HepG2 (cell line): Measurements from ENCODE around the gene CNTF. TPM values are rescaled to one million over a fixed set of nuclear protein-coding genes. Genes with fewer than 3 reads are reported as not detected.

Experiments
- AKNA ChIP-seq: sonication (generic); formaldehyde crosslinking; IDR thresholded peaks from 2 replicates; pipeline ENCODE4 v1.4.0; 2020; ENCODE audit warnings: missing genetic modification reagents, borderline replicate concordance
- CHCHD3 ChIP-seq: sonication (generic); formaldehyde crosslinking; IDR thresholded peaks from 2 replicates; pipeline ENCODE4 v1.8.0; 2022; ENCODE audit warnings: mild to moderate bottlenecking, missing genetic modification reagents, moderate library complexity
- HNF1A ChIP-seq, 2 experiments: sonication (generic) in 1 of 2; formaldehyde crosslinking in 1 of 2; IDR thresholded peaks; 2 replicates each; pipeline versions ENCODE4 v1.4.0 to v1.6.1; 2016 to 2020; ENCODE audit warnings: borderline replicate concordance in 1 of 2, low read depth in 1 of 2, mild to moderate bottlenecking in 1 of 2, missing genetic modification reagents in 1 of 2
- HNF4A ChIP-seq: sonication (generic); formaldehyde crosslinking; IDR thresholded peaks from 2 replicates; pipeline ENCODE4 v1.4.0; 2020; ENCODE audit warnings: missing genetic modification reagents
- KDM1A ChIP-seq: IDR thresholded peaks from 2 replicates; pipeline ENCODE4 v1.6.1; 2016; ENCODE audit warnings: missing compliant biosample characterization
- MEIS2 ChIP-seq: sonication (generic); formaldehyde crosslinking; IDR thresholded peaks from 2 replicates; pipeline ENCODE4 v1.9.0; 2021; ENCODE audit warnings: mild to moderate bottlenecking, missing genetic modification reagents
- NFKB2 ChIP-seq: sonication (generic); formaldehyde crosslinking; IDR thresholded peaks from 2 replicates; pipeline ENCODE4 v1.4.0; 2020; ENCODE audit warnings: missing genetic modification reagents, borderline replicate concordance
- PHF20 ChIP-seq: sonication (generic); formaldehyde crosslinking; IDR thresholded peaks from 2 replicates; pipeline ENCODE4 v1.5.0; 2020; ENCODE audit warnings: mild to moderate bottlenecking, missing genetic modification reagents
- RFXANK ChIP-seq: IDR thresholded peaks from 2 replicates; pipeline ENCODE4 v1.6.1; 2016
- ZBTB26 ChIP-seq: IDR thresholded peaks from 2 replicates; pipeline ENCODE4 v1.6.1; 2016; ENCODE audit warnings: missing compliant biosample characterization, missing genetic modification reagents, borderline replicate concordance
- ZFX ChIP-seq: sonication (generic); formaldehyde crosslinking; IDR thresholded peaks from 2 replicates; pipeline ENCODE4 v1.4.0; 2020; ENCODE audit warnings: mild to moderate bottlenecking, low read depth, missing genetic modification reagents, moderate library complexity
- ZNF44 ChIP-seq: sonication (generic); formaldehyde crosslinking; IDR thresholded peaks from 2 replicates; pipeline ENCODE4 v1.5.1; 2020; ENCODE audit warnings: mild to moderate bottlenecking, missing genetic modification reagents
- ZNF563 ChIP-seq: sonication (generic); formaldehyde crosslinking; IDR thresholded peaks from 2 replicates; pipeline ENCODE4 v1.8.0; 2022; ENCODE audit warnings: mild to moderate bottlenecking, moderate library complexity, missing genetic modification reagents
- ZNF691 ChIP-seq: sonication (generic); formaldehyde crosslinking; IDR thresholded peaks from 2 replicates; pipeline ENCODE4 v1.4.0; 2020; ENCODE audit warnings: missing genetic modification reagents, low read depth, mild to moderate bottlenecking, borderline replicate concordance
- ZNF747 ChIP-seq: sonication (generic); formaldehyde crosslinking; IDR thresholded peaks from 2 replicates; pipeline ENCODE4 v1.8.1; 2023; ENCODE audit warnings: missing genetic modification reagents, mild to moderate bottlenecking, borderline replicate concordance
- ZSCAN22 ChIP-seq: sonication (generic); formaldehyde crosslinking; IDR thresholded peaks from 2 replicates; pipeline ENCODE4 v1.4.0; 2020; ENCODE audit warnings: mild to moderate bottlenecking, missing genetic modification reagents
- polyA plus RNA-seq, 8 experiments: library from polyadenylated mRNA; depleted of rRNA in 3 of 8; stranded (reverse) in 7 of 8; unstranded in 1 of 8; fragments of >200 nt; fragmentation: Illumina TruSeq in 4 of 8; extraction: Trizol in 4 of 8; gene quantifications; 2 replicates each; pipeline versions ENCODE4 v1.2.1 to v1.2.3, GENCODE V29; 2011 to 2016; ENCODE audit warnings: low read depth in 4 of 8, missing spikeins in 1 of 8, mixed read lengths in 1 of 8; ENCODE audit not compliant: insufficient read depth in 1 of 8
- total RNA-seq, 5 experiments: library from RNA; depleted of rRNA; stranded (reverse); fragments of >200 nt; fragmentation: Illumina TruSeq; extraction: Trizol; gene quantifications; 2 replicates each; pipeline ENCODE4 v1.2.3, GENCODE V29; 2016; ENCODE audit warnings: low read depth in 1 of 5

CNTF gene
- total and polyA plus RNA-seq, 2 of the 13 experiments (the other 11 are each of a cell fraction or from before 2014, with no cell fraction given) = 0.51 to 2.3 TPM

GRCh38 chr11:58579192-58580129, 43.0 kb upstream of the CNTF start (continued):
- no peak for TF ChIP-seq AKNA (CRISPR knock-in tag)
- TF ChIP-seq ZFX = peak; percentile 83
- peak; percentile 76 for TF ChIP-seq PHF20 (CRISPR knock-in tag)
- no peak for TF ChIP-seq ZNF747 (CRISPR knock-in tag)
- no peak for TF ChIP-seq KDM1A (CRISPR knock-in tag)
- TF ChIP-seq ZNF691 = peak; percentile 84; the same call in 1 of the 2 replicates
- peak; percentile 49; the same call in 1 of the 2 replicates for TF ChIP-seq MEIS2
- 0 out of 2 replicates have a peak, but pooled peaks have one; percentile 53 for TF ChIP-seq CHCHD3
- 0 out of 2 replicates have a peak, but pooled peaks have one; percentile 17 for TF ChIP-seq HNF1A (IDR thresholded peaks at IDR 0.05; ENCODE audit: low read depth)
- TF ChIP-seq HNF1A (CRISPR knock-in tag; IDR thresholded peaks at IDR 0.05; ENCODE audit: borderline replicate concordance) = no peak; the same call in 1 of the 2 replicates
- no peak for TF ChIP-seq ZBTB26 (CRISPR knock-in tag)
- no peak for TF ChIP-seq HNF4A
- peak; percentile 62; the same call in 1 of the 2 replicates for TF ChIP-seq NFKB2 (CRISPR knock-in tag)
- TF ChIP-seq ZNF44 (CRISPR knock-in tag) = no peak
- TF ChIP-seq ZSCAN22 = no peak
- TF ChIP-seq ZNF563 (CRISPR knock-in tag) = peak; percentile 55; the same call in 1 of the 2 replicates
- no peak for TF ChIP-seq RFXANK
